H9 (cell line): ENCODE results near the gene MED22. TPM values are rescaled to one million over a fixed set of nuclear protein-coding genes. Genes with fewer than 3 reads are reported as not detected.
A peak's percentile ranks its signal among the peaks of the same experiment; 100 is the strongest.

Experiments used
- DNase-seq: peaks from one replicate; pipeline ENCODE4 v3.0.0-alpha.2; 2017
- H2AFZ ChIP-seq: one replicate; pipeline ENCODE4 v1.6.1; 2013; ENCODE audit warnings: mild to moderate bottlenecking, low read length, control low read depth, moderate library complexity
- H2AK5ac ChIP-seq: 2 replicates; pipeline ENCODE4 v1.6.1; 2013; ENCODE audit warnings: low read length, control low read depth, mixed read lengths; ENCODE audit not compliant: insufficient read length
- H2BK120ac ChIP-seq: one replicate; pipeline ENCODE4 v1.6.1; 2013; ENCODE audit warnings: low read depth, mild to moderate bottlenecking, low read length, control low read depth, inconsistent platforms; ENCODE audit not compliant: poor library complexity, severe bottlenecking
- H2BK12ac ChIP-seq: 2 replicates; pipeline ENCODE4 v1.6.1; 2013; ENCODE audit warnings: low read length, control low read depth, mixed read lengths, low read depth; ENCODE audit not compliant: insufficient read length
- H2BK15ac ChIP-seq: 2 replicates; pipeline ENCODE4 v1.6.1; 2013; ENCODE audit warnings: low read depth, low read length, control low read depth
- H2BK20ac ChIP-seq: one replicate; pipeline ENCODE4 v1.6.1; 2013; ENCODE audit warnings: low read depth, mild to moderate bottlenecking, low read length, control low read depth, inconsistent platforms; ENCODE audit not compliant: poor library complexity, severe bottlenecking
- H2BK5ac ChIP-seq: 2 replicates; pipeline ENCODE4 v1.6.1; 2013; ENCODE audit warnings: low read length, control low read depth, mixed read lengths; ENCODE audit not compliant: insufficient read length
- H3K14ac ChIP-seq: 2 replicates; pipeline ENCODE4 v1.6.1; 2013; ENCODE audit warnings: low read length, control low read depth; ENCODE audit not compliant: insufficient read depth
- H3K18ac ChIP-seq: 2 replicates; pipeline ENCODE4 v1.6.1; 2013; ENCODE audit warnings: low read depth, mild to moderate bottlenecking, mixed read lengths, low read length, control low read depth; ENCODE audit not compliant: insufficient read length
- H3K23ac ChIP-seq: 2 replicates; pipeline ENCODE4 v1.6.1; 2013; ENCODE audit warnings: low read length, control low read depth, mixed read lengths, low read depth; ENCODE audit not compliant: insufficient read length
- H3K23me2 ChIP-seq: 2 replicates; pipeline ENCODE4 v1.6.1; 2013; ENCODE audit warnings: low read depth, mild to moderate bottlenecking, mixed read lengths, low read length, control low read depth; ENCODE audit not compliant: insufficient read length, poor library complexity, severe bottlenecking
- H3K27ac ChIP-seq: 2 replicates; pipeline ENCODE4 v1.5.1; 2013; ENCODE audit warnings: low read length, control low read depth, mixed read lengths, low read depth; ENCODE audit not compliant: insufficient read length
- H3K27me3 ChIP-seq: 2 replicates; pipeline ENCODE4 v1.6.1; 2013; ENCODE audit warnings: low read length, control low read depth, inconsistent platforms; ENCODE audit not compliant: insufficient read depth
- H3K4ac ChIP-seq: 2 replicates; pipeline ENCODE4 v1.6.1; 2013; ENCODE audit warnings: low read depth, mild to moderate bottlenecking, control low read depth, inconsistent platforms, low read length, moderate library complexity
- H3K4me1 ChIP-seq: 2 replicates; pipeline ENCODE4 v1.6.1; 2013; ENCODE audit warnings: low read length, control low read depth, inconsistent platforms; ENCODE audit not compliant: insufficient read depth
- H3K4me2 ChIP-seq: 2 replicates; pipeline ENCODE4 v1.6.1; 2013; ENCODE audit warnings: low read length, control low read depth, mixed read lengths; ENCODE audit not compliant: insufficient read length, insufficient read depth
- H3K56ac ChIP-seq: 2 replicates; pipeline ENCODE4 v1.6.1; 2013; ENCODE audit warnings: low read depth, mild to moderate bottlenecking, mixed read lengths, low read length, control low read depth; ENCODE audit not compliant: insufficient read length
- H3K79me1 ChIP-seq: 2 replicates; pipeline ENCODE4 v1.6.1; 2013; ENCODE audit warnings: low read depth, mild to moderate bottlenecking, moderate library complexity, low read length, control low read depth, inconsistent platforms; ENCODE audit not compliant: insufficient read depth, poor library complexity, severe bottlenecking
- H3K79me2 ChIP-seq: 2 replicates; pipeline ENCODE4 v1.6.1; 2013; ENCODE audit warnings: low read length, control low read depth, inconsistent platforms; ENCODE audit not compliant: insufficient read depth
- H3K9ac ChIP-seq: 2 replicates; pipeline ENCODE4 v1.6.1; 2013; ENCODE audit warnings: low read length, control low read depth, mixed read lengths; ENCODE audit not compliant: insufficient read length; ENCODE audit errors: extremely low read depth
- H3K9me3 ChIP-seq: one replicate; pipeline ENCODE4 v1.6.1; 2013; ENCODE audit warnings: low read depth, low read length, inconsistent platforms; ENCODE audit not compliant: control insufficient read depth
- H3T11ph ChIP-seq: one replicate; pipeline ENCODE4 v1.6.1; 2013; ENCODE audit warnings: mild to moderate bottlenecking, low read length, control low read depth, inconsistent platforms
- H4K20me1 ChIP-seq: one replicate; pipeline ENCODE4 v1.6.1; 2013; ENCODE audit not compliant: control insufficient read depth, insufficient read length, insufficient read depth
- H4K5ac ChIP-seq: 2 replicates; pipeline ENCODE4 v1.6.1; 2013; ENCODE audit warnings: low read depth, mild to moderate bottlenecking, mixed read lengths, low read length, control low read depth; ENCODE audit not compliant: insufficient read length
- H4K8ac ChIP-seq: replicated peaks from 2 replicates; pipeline ENCODE4 v1.6.1; 2013; ENCODE audit warnings: low read length, control low read depth, mixed read lengths, low read depth; ENCODE audit not compliant: insufficient read length
- H4K91ac ChIP-seq: 2 replicates; pipeline ENCODE4 v1.6.1; 2013; ENCODE audit warnings: low read depth, mild to moderate bottlenecking, moderate library complexity, mixed read lengths, low read length, control low read depth; ENCODE audit not compliant: insufficient read length
- H3K27ac Mint-ChIP-seq, 3 experiments: 2 replicates in 2 of 3; 3 replicates in 1 of 3; pipeline ENCODE4 v1.8.0; 2020 to 2021; ENCODE audit warnings: mixed read lengths in 3 of 3, mild to moderate bottlenecking in 1 of 3, moderate library complexity in 1 of 3
- H3K27me3 Mint-ChIP-seq: 2 replicates; pipeline ENCODE4 v1.8.0; 2021; ENCODE audit warnings: low read depth, mild to moderate bottlenecking, moderate library complexity, mixed read lengths
- H3K36me3 Mint-ChIP-seq, 3 experiments: 2 replicates in 2 of 3; 3 replicates in 1 of 3; pipeline ENCODE4 v1.8.0; 2020 to 2021; ENCODE audit warnings: low read depth in 3 of 3, mixed read lengths in 3 of 3; ENCODE audit not compliant: insufficient read depth in 1 of 3
- H3K4me1 Mint-ChIP-seq, 2 experiments: 2 replicates each; pipeline ENCODE4 v1.8.0; 2020; ENCODE audit warnings: mixed read lengths in 2 of 2
- H3K4me3 Mint-ChIP-seq, 2 experiments: 2 replicates in 1 of 2; 3 replicates in 1 of 2; pipeline ENCODE4 v1.8.0; 2020 to 2021; ENCODE audit warnings: mild to moderate bottlenecking in 2 of 2, mixed read lengths in 2 of 2, moderate library complexity in 1 of 2
- H3K9me3 Mint-ChIP-seq, 2 experiments: 2 replicates in 1 of 2; 3 replicates in 1 of 2; pipeline ENCODE4 v1.8.0; 2020; ENCODE audit warnings: mild to moderate bottlenecking in 2 of 2, mixed read lengths in 2 of 2, moderate library complexity in 1 of 2
- CTCF ChIP-seq: fragments of 200-600 bp; sonication (generic); conservative IDR thresholded peaks from 3 replicates; pipeline ENCODE4 v1.8.0; 2021; ENCODE audit warnings: antibody characterized with exemption, mild to moderate bottlenecking
- whole genome bisulfite sequencing: extraction: QIAGEN DNeasy Blood & Tissue Kit; methylation state at CpG from one replicate; pipeline ENCODE4 v1.1.7; 2013; ENCODE audit warnings: missing lambda C conversion rate, low lambda C conversion rate, mixed read lengths; ENCODE audit not compliant: insufficient read length; ENCODE audit errors: extremely low coverage; 5-methylcytosine and 5-hydroxymethylcytosine counted together
- total RNA-seq: library from RNA; stranded (reverse); gene quantifications from 2 replicates; pipeline ENCODE4 v1.2.1, GENCODE V29; 2021

Gene MED22
- total RNA-seq, 1 experiment from 2014 or later: 60.1 TPM

- Mint-ChIP-seq H3K4me3 (no peak overlapping the region), H3K36me3 (peaks cover 27 to 86% (median 81%) of the 10 kb centered on the region in 3 experiments; a peak in 6 of 7 replicates), H3K4me1 (peaks cover 8 to 10% of the 10 kb centered on the region in 2 experiments), H3K27me3 (no peaks in the 10 kb centered on the region; the same call in 1 of the 2 replicates), H3K27ac (peak overlapping the region in 2 of 3 experiments; percentile 60 to 70; a peak in 5 of 7 replicates), H3K9me3 (no peaks in the 10 kb centered on the region)
- Histone ChIP-seq H4K8ac (no peak overlapping the region), H3K4ac (no peak overlapping the region), H3K4me1 (no peaks in the 10 kb centered on the region), H3K18ac (no peak overlapping the region), H4K91ac (no peak overlapping the region), H3K23ac (no peak overlapping the region), H3K14ac (no peak overlapping the region), H2BK120ac (no peak overlapping the region), H3K27me3 (no peaks in the 10 kb centered on the region), H2AK5ac (no peak overlapping the region), H3K9me3 (no peaks in the 10 kb centered on the region), H3K9ac (no peak overlapping the region), H3K79me2 (no peaks in the 10 kb centered on the region; the same call in 1 of the 2 replicates), H3T11ph (no peak overlapping the region), H2BK12ac (no peak overlapping the region), H3K27ac (no peak overlapping the region), H2AFZ (no peak overlapping the region), H3K23me2 (peaks cover 10% of the 10 kb centered on the region), H3K79me1 (peaks cover 3% of the 10 kb centered on the region), H2BK5ac (no peak overlapping the region), H3K4me2 (no peak overlapping the region), H4K20me1 (no peaks in the 10 kb centered on the region), H2BK15ac (no peak overlapping the region), H2BK20ac (no peak overlapping the region), H3K56ac (no peak overlapping the region), H4K5ac (no peak overlapping the region)
- WGBS: no CpG with 5 or more reads among the region's 13 CpGs
- DNase-seq: no peak
- no peak for TF ChIP-seq CTCF
These were observed 13.7 kb upstream of the MED22 start for GRCh38 chr9:133361507-133362092.
